GM21381 (cell line): Measurements from ENCODE around the gene USP17L18.
"Not testable (repeated sequence)": the region's sequence is repeated elsewhere in the genome, so short reads cannot be mapped to it uniquely, and the experiment has no call there.

Experiments
- ATAC-seq: cut with Tn5 transposase; IDR thresholded peaks from one replicate; pipeline ENCODE4 v1.9.1; 2021; ENCODE audit warnings: mild to moderate bottlenecking, moderate library complexity; ENCODE audit not compliant: unreplicated experiment

Gene USP17L18, protein sequence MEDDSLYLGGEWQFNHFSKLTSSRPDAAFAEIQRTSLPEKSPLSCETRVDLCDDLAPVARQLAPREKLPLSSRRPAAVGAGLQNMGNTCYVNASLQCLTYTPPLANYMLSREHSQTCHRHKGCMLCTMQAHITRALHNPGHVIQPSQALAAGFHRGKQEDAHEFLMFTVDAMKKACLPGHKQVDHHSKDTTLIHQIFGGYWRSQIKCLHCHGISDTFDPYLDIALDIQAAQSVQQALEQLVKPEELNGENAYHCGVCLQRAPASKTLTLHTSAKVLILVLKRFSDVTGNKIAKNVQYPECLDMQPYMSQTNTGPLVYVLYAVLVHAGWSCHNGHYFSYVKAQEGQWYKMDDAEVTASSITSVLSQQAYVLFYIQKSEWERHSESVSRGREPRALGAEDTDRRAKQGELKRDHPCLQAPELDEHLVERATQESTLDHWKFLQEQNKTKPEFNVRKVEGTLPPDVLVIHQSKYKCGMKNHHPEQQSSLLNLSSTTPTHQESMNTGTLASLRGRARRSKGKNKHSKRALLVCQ

DNA sequence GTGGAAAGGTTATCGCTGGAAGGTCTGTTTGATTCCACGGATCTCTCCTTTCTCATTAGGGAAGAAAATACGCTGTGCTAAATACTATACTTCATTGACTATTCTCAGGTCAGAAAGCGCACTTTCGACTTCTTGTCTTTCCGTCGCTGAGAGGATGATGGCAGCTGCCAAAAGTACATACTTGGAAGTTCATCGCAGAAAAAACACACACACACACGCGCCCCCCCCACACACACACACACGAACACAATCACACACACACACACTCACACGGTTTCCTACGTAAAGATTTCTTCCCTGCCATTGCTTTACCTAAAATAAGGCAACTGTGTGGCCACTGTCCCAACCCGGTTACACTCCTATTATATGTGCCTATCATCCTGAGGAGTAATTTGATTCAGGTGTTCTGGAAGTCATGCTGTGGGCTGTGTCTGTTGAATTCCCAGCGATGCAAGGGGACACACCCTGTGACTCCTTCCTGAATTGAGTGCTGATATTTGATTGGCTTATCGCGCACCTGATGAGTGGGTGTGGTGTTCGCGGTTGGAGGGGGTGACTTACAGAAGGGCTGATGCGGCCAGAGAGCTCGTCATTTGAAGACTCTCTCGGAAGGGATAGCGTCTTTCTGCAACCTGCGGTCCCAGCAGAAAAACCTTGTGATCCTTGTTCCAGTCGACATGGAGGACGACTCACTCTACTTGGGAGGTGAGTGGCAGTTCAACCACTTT is at the start of gene USP17L18:
USP17L18 (plus strand) TSS at position 678 of the 728 bp plus-strand sequence; CDS start at position 678, 0 bp downstream.
- not testable (repeated sequence) for ATAC-seq

DNA sequence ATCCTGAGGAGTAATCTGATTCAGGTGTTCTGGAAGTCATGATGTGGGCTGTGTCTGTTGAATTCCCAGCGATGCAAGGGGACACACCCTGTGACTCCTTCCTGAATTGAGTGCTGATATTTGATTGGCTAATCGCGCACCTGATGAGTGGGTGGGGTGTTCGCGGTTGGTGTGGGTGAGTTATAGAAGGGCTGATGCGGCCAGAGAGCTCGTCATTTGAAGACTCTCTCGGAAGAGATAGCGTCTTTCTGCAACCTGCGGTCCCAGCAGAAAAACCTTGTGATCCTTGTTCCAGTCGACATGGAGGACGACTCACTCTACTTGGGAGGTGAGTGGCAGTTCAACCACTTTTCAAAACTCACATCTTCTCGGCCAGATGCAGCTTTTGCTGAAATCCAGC is 38.1 kb upstream of the USP17L18 start, which contains the start of gene USP17L10:
USP17L10 (plus strand) TSS at position 301 of the 400 bp plus-strand sequence; CDS start at position 301, 0 bp downstream.
- ATAC-seq = not testable (repeated sequence)

GRCh38 chr4:9214701-9215100 is 33.7 kb upstream of the USP17L18 start:
- not testable (repeated sequence) for ATAC-seq

- ATAC-seq = not testable (repeated sequence)
Measured at GRCh38 chr4:9215105-9215504, 33.3 kb upstream of the USP17L18 start, which contains the start of gene USP17L11. TSS of gene USP17L11 (plus strand) at chr4:9215405. CDS start at chr4:9215405, 0 bp downstream.

GRCh38 chr4:9219852-9220251 is 28.6 kb upstream of the USP17L18 start, which contains the start of gene USP17L12:
TSS of gene USP17L12 (plus strand) at chr4:9220152. CDS start at chr4:9220152, 0 bp downstream.
- not testable (repeated sequence) for ATAC-seq

DNA sequence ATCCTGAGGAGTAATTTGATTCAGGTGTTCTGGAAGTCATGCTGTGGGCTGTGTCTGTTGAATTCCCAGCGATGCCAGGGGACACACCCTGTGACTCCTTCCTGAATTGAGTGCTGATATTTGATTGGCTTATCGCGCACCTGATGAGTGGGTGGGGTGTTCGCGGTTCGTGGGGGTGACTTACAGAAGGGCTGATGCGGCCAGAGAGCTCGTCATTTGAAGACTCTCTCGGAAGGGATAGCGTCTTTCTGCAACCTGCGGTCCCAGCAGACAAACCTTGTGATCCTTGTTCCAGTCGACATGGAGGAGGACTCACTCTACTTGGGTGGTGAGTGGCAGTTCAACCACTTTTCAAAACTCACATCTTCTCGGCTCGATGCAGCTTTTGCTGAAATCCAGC is 23.8 kb upstream of the USP17L18 start, which contains the start of gene USP17L13:
USP17L13 (plus strand) TSS at position 301 of the 400 bp plus-strand sequence; CDS start at position 301, 0 bp downstream.
- not testable (repeated sequence) for ATAC-seq

GRCh38 chr4:9230249-9230648 is 18.2 kb upstream of the USP17L18 start:
- not testable (repeated sequence) for ATAC-seq

DNA sequence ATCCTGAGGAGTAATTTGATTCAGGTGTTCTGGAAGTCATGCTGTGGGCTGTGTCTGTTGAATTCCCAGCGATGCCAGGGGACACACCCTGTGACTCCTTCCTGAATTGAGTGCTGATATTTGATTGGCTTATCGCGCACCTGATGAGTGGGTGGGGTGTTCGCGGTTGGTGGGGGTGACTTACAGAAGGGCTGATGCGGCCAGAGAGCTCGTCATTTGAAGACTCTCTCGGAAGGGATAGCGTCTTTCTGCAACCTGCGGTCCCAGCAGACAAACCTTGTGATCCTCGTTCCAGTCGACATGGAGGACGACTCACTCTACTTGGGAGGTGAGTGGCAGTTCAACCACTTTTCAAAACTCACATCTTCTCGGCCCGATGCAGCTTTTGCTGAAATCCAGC is 14.3 kb upstream of the USP17L18 start, which contains the start of gene USP17L15:
USP17L15 (plus strand) TSS at position 301 of the 400 bp plus-strand sequence; CDS start at position 301, 0 bp downstream.
- ATAC-seq = not testable (repeated sequence)

DNA sequence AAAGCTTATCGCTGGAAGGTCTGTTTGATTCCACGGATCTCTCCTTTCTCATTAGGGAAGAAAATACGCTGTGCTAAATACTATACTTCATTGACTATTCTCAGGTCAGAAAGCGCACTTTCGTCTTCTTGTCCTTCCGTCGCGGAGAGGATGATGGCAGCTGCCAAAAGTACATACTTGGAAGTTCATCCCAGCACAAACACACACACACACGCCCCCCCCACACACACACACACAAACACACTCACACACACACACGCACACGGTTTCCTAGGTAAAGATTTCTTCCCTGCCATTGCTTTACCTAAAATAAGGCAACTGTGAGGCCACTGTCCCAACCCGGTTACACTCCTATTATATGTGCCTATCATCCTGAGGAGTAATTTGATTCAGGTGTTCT is 10.0 kb upstream of the USP17L18 start:
- ATAC-seq = not testable (repeated sequence)

GRCh38 chr4:9243579-9243978 is 4.9 kb upstream of the USP17L18 start, which contains the start of gene USP17L17:
TSS of gene USP17L17 (plus strand) at chr4:9243879. CDS start at chr4:9243879, 0 bp downstream.
- not testable (repeated sequence) for ATAC-seq

- not testable (repeated sequence) for ATAC-seq
Measured at GRCh38 chr4:9253078-9253477, 4.6 kb downstream of the USP17L18 start, which contains the start of gene USP17L19. TSS of gene USP17L19 (plus strand) at chr4:9253378. CDS start at chr4:9253378, 0 bp downstream.

GRCh38 chr4:9257824-9258223 is 9.4 kb downstream of the USP17L18 start, which contains the start of gene USP17L20:
TSS of gene USP17L20 (plus strand) at chr4:9258124. CDS start at chr4:9258124, 0 bp downstream.
- ATAC-seq = not testable (repeated sequence)

GRCh38 chr4:9262572-9262971 is 14.1 kb downstream of the USP17L18 start, which contains the start of gene USP17L21:
TSS of gene USP17L21 (plus strand) at chr4:9262872. CDS start at chr4:9262872, 0 bp downstream.
- ATAC-seq = not testable (repeated sequence)

DNA sequence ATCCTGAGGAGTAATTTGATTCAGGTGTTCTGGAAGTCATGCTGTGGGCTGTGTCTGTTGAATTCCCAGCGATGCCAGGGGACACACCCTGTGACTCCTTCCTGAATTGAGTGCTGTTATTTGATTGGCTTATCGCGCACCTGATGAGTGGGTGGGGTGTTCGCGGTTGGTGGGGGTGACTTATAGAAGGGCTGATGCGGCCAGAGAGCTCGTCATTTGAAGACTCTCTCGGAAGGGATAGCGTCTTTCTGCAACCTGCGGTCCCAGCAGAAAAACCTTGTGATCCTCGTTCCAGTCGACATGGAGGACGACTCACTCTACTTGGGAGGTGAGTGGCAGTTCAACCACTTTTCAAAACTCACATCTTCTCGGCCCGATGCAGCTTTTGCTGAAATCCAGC is 18.9 kb downstream of the USP17L18 start, which contains the start of gene USP17L22:
USP17L22 (plus strand) TSS at position 301 of the 400 bp plus-strand sequence; CDS start at position 301, 0 bp downstream.
- ATAC-seq = not testable (repeated sequence)

DNA sequence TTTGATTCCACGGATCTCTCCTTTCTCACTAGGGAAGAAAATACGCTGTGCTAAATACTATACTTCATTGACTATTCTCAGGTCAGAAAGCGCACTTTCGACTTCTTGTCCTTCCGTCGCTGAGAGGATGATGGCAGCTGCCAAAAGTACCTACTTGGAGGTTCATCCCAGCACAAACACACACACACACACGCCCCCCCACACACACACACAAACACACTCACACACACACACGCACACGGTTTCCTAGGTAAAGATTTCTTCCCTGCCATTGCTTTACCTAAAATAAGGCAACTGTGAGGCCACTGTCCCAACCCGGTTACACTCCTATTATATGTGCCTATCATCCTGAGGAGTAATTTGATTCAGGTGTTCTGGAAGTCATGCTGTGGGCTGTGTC is 23.3 kb downstream of the USP17L18 start:
- ATAC-seq = not testable (repeated sequence)
